HG03025 (cell line): ENCODE measurements around the gene DCPS.
"Not testable (repeated sequence)": the region's sequence is repeated elsewhere in the genome, so short reads cannot be mapped to it uniquely, and the experiment has no call there.

Source experiments
- ATAC-seq: cut with Tn5 transposase; IDR thresholded peaks from one replicate; pipeline ENCODE4 v1.9.1; 2021; ENCODE audit warnings: mild to moderate bottlenecking, moderate library complexity; ENCODE audit not compliant: unreplicated experiment, low FRiP score

The DCPS gene

DNA sequence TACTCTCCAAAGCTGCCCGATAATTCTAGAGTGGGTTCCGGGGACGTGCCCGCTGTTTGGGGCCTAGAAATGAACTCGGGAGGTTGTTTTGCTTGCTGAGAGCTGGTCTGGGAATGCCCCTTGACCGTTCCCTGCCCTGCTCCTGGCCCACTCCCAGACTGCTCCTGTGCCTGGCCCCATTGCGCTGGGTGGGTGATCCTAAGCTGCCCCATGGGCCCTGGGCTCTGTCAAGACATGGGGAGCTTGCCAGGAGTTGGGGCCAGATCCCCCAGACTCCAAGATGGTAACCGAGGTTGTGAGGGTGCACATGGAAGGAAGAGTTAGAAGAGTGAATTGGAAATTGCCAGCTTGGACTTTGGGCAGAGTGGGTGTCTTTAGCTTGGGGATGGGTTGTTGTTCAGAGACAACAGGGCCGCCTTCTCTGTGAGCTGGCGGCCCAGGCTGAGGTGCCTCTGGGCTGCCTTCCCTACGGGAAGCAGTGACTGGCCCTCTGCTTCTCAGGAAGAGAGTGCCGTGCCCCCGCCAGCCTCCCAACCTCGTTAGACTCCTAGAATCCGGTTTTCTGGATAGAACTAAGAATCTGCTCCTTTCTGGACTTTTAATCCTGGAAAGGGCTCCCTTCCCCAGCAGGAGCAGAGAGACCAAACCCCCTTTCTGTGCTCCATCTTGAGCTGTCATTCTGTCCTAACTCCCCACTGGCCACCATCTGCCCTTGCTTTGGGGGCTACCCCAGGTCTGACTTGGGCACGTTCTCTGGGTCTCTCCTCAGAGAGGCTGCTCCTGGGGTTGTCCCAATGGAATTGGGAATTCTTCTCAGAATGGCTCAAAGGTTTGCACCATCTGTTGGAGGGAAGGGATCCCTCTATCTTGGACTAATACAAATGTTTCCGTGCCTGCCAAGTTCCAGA is 53.4 kb downstream of the DCPS start:
- ATAC-seq = no peak

DNA sequence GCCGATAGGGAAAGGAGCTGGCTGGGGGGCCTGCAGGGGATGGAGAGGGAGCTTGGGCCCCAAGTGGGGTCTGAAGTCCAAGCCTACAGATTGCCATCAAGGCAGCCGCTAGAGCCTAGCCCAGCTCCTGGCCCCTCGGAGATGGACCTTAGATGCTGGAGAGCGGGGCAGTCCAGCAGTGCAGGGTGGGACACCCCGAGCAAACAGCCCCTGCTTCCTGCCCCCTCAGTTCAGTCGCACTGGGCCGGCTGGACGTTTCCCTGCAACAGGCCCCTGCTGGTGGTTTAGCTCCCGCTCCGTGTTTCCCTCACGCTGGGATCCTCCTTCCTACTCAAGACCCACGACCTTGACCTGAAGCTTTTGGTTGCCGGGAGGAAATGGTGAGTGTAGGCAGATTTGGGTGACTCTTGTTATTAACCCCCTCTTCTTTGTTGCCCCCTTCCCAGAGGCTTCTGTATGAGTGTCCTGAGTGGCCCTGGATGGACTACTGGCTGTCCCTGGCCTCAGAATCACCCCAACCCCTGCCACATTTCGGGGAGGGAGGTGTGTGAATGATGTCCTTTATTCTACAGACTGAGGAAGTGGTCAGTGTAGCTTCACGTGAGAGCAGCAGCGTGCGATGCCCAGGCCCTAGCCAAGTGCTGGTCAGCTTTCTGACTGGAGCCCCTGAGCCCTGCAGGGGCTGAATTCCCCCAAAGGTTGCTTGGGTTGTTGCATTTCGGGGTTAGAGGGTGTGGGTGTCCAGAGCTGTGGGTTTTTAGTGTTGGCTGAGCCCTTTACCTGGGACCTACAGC is 54.3 kb downstream of the DCPS start:
- no peak for ATAC-seq

DNA sequence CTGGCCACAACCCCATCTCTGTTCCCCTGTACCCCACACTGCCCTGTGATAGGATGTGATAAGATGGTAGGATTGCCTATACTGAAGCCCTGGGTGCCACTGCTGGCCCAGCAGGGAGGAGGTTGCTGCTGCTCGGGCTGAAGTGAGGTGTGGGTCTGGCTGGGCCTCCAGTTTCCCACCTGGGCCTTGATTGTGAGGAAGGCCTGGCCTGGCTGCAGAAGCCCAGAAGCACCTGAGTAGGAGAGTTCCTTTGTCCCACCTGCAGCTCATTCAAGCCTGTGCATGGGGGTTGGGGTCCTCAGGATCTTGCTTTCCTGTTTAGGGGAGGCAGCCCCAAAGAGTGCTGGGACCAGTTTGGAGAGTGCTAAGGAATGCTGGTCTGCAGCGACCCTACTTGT is 54.9 kb downstream of the DCPS start:
- ATAC-seq = no peak

DNA sequence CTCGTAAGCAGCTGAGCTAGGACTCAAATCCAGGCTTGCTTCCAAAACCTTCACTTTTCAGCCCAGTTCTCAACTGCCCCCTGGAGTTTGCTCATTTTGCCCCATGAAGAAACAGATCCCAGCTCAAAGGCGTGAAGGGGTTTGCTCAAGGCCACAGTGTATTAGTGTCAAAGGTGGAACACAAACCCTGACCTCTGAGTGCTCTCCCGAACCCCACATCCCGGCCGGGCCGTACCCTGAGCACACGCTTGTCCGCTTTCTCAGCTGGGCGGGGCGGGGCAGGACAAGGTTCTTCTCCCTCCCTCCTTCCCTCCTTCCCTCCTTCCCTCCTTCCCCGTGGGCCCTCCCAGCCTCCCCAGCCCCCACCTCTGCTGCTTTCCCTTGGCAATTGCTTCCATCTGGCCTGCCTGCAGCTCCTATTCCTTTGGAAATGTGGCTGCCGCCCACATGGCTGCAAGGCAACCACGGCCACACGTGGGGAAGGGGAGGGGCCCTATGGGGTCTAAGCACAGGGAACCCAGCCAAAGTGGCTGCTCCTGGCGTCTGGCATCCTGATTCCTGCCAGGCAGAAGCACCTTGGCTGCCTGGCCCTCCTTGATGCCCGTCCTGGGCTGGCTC is 55.7 kb downstream of the DCPS start:
- ATAC-seq = no peak

DNA sequence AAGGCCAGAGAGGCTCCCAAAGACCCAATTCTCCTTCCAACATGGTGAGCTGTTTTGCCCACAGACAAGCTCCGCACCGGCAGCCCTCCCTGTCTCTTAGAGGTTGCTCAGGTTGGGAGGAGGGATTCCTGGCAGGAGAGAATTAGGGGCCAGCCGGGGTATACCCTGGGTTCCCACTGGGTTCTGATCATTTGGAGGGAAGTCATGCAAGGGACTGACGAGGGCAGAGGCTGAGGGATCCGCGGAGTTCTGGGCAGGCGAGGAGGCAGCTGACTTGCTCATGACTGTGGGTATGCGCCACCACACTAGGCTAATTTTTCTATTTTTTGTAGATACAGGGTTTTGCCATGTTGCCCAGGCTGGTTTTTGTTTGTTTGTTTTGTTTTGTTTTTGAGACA is 56.2 kb downstream of the DCPS start:
- no peak for ATAC-seq

DNA sequence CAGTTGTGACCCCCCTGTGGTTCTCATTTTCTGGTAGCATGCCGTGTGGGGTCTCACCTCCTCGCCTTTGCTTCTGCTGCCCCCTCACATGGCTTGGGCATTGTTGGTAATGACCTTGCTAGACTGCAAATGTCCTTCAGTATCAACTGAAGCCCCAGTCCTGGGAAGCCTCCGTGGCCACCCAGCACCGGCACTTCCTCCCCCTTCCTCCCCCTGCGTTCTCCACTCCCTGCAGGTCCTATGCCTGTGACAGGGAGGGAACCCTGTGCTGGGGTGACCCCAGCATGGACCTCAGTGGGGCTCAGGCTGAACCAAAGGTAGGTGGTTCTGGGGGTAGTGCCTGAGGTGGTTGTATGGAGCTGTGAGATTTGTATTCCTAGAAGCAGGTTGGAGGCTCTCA is 57.5 kb downstream of the DCPS start:
- no peak for ATAC-seq

DNA sequence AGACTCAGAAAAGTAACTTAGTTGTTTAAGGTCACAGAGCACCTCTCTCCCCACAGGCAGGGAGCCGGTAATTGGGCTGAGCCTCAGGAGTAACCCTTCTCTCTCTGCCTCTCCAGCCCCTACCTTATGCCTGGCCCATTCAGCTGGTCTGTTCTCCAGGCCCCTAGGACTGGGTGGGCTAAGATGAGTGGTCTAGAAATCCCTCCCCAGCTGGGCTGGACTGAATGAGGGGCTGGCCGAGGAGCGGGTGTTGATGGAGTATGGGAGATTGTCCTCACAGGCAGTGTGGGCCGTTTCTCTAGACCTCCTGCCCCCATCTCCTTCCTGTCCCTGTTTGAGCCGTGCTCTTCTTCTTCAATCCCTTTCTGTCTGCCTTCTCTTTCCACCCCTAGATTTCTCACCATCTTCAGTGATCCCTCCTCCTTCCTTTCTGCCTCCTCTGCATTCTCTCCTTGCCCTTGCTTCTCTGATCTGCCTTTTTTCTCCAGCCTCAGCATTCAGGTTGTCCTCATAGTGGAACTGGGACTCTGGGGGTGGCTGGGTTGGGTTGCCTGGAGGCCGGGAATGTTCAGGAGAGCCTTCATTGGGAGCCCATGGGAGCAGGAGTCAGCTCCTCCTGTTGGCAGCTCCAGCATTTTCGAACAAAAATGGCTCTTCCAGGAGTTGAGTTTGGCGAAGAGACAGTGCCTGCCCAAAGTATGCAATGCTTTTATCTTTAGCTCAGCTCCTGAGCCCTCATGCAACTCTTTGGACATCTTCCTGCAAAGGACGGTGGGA is 59.2 kb downstream of the DCPS start:
- no peak for ATAC-seq

DNA sequence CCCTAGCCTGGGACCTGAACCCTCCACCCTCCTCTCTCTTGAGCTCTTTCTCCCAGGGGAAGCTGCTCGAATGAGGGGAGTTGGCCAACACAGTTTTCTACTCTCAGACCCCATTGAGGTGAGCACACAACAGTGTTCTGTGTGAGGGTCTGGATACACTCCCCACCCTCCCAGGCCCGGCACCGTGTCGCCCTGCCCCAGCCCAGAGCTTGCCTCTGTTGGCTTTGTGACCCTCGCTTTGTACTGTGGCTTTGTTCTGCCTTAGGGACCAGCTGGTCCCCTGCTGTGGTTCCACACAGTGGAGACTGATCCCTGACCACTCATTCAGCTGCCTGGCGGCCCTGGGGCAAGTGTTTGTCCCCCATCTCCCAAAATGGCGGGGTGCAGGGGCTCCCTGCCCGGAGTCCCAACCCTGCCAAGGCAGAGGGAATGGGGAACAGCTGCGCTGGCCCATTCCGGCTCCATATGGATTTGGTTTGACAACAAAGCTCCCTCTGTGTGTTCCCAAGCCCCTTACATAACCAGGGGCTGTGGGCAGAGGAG is 59.9 kb downstream of the DCPS start:
- no peak for ATAC-seq

DNA sequence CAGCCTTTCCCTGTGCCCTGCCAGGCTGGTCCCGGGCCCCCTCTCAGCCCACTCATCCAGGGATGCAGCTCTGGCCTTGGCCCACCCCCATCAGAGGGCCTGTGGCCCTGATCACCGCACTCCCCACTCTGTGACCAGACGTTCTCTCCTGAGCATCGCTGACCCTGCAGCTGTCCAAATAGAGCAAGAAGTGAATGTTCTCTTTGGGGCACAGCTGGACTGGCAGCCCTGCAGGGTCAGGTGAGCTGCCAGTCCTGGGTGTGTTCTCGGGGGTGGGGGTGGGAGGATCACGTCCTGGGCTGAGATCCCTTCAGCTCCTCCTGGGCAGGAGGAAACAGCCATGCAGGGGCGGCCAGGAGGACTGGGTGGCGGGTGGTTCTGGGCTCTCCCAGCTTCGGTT is 60.9 kb downstream of the DCPS start:
- not testable (repeated sequence) for ATAC-seq

DNA sequence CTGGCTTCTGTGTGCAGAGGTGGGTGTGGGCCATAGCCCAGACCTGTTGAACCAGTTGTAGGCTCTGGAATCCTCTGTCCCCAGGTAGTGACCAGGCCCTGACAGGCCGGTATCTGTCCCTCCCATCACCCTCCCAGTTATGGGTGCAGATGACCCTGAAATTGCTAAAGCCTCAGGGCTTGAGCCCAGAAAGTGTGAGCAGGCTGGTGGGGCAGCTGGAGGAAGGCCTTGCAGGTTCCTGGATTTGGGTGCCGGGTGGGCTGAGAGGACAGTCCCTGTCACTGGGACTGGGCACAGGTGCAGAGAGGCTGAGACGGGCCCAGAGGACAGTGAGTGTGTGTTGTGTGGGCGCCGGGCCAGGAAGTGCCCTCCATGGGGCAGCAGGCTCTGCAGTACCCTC is 61.6 kb downstream of the DCPS start:
- ATAC-seq = not testable (repeated sequence)

DNA sequence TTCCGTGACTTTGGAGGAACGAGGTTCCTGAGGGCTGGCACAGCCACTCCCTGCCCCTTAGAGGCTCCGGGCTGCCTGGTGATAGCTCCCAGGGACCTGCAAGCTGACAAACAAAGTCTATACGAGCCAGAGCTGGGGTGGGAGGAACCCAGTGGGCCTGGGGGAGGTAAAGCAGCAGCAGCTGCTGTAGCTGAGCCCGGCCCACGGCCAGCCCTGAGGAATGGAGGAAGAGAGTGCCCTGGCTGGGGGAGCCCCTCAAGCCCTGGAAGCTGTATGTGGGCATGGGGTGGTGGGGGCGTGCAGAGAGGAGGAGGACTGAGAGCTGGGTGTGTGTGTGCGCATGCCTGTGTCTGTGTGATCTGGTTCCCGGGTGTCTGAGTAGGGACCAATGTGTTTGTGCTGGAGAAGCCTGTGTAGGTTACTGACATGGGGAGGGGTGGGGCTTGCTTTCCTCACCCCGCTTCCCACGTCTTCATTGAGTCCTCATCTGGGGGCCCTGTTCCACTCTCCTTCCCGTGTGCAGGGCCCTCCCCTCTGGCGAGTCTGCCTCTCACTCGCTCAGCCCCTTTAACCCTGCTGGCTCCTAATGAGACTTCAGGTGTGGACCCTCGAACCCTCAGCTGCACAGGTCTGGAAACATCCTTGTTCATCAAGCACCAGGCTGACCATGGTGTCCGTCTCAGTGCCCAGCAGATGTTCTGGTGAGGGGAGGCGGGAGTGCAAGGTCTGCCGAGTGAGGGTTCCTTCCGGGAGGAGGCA is 62.4 kb downstream of the DCPS start:
- ATAC-seq = no peak

DNA sequence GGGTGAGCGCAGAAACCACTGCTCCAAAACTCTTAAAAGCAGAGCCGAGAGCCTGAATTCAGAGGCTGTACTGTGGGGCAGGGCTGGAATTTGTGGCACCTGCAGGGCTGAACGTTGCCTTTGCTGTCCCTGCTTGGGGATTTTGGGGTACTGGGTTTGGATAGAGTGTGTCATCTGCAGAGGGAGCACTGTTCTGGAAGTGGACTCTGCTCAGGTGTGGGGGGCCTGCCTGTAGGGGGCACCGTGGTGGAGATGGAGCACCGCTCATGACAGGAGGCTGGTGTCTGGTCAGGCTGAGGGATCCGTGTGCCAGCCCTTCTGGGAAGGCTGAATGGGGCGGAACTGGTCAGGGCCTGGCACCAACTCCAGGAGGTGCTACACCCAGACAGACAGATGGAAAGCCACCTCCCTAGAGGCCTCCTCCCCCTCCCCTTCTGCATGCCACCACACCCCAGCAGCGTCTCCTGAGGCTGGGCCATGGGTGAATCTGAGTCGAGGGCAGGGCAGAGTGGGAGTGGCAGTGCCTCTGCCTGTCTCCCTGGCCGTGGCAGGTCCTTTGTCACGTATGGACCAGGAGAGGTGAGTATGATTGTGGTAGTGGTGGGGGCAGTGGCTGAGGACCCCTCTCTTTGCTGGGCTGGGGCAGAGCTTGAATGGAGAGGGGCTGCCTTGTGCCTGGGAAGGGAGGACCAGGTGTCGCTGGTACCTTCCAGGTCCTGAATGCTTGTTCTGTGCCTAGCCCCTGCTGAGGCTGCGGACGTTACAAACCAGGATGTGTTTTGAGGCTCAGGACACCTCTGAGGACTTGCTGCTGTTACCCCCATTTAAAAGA is 63.2 kb downstream of the DCPS start:
- not testable (repeated sequence) for ATAC-seq

DNA sequence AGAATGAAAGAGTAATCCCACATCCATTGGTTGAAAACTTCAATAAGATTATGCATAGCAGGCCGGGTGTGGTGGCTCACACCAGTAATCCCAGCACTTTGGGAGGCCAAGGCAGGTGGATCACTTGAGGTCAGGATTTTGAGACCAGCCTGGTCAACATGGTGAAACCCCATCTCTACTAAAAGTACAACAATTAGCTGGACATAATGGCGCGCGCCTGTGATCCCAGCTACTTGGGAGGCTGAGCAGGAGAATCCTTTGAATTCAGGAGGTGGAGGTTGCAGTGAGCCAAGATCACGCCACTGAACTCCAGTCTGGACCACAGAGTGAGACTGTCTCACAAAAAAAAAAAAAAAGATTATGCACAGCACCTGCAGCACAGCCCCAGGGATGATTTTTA is 63.9 kb downstream of the DCPS start:
- ATAC-seq = not testable (repeated sequence)

DNA sequence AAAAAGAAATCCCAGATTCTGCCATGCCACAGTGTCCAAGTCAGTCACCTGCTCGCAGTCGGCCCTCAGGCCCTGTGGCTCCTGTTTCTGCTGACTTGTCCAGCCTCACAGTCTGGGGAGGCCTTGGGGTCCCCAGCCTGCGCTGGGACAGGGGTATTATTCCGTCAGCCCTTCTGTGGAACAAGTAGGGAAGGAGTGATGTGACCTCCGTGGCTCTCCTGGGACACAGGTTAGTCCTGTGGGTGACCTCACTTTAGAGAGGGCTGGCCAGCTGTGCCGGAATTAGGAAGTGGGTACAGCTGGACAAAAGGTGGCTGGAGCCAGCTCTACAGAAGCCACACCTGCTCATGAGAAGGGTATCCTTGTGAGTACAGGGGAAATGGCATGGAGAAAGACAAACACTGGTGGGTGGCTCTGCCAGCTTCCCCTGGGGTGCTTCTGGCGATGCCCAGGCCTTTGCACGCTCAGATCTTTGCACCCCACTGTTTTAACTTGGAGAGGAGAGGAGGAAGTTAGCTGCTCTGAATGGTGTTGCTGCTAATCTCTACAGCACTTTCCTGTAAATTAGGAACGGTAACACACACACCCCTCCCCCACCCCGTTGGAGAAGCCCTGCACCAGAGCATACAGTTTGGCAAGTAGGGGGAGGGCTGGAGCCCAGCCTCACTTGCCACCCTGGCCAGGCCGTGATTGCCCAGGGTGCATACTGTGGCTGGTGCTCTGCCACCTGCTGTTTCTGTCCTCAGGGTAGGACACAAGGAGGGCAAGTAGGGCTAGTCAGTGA is 64.7 kb downstream of the DCPS start:
- ATAC-seq = not testable (repeated sequence)

DNA sequence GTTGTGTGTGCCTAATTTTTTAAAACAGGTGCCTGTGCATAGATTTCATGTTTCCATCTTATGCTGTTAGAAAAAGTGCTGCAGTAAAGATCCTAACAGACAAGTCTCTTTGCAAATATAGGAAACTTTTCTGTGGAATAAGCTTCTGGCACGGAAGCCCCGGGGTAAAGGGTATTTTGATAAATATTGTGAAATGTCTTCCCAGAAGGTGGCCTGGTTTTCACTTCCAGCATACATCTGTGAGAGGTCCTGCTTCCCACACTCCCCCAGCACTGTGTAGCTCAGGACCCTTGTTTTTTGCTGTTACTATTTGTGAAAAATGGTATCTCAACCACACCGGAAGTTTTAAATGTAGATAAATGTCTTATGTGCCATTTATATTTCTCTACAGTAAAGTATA is 66.2 kb downstream of the DCPS start:
- ATAC-seq = no peak

DNA sequence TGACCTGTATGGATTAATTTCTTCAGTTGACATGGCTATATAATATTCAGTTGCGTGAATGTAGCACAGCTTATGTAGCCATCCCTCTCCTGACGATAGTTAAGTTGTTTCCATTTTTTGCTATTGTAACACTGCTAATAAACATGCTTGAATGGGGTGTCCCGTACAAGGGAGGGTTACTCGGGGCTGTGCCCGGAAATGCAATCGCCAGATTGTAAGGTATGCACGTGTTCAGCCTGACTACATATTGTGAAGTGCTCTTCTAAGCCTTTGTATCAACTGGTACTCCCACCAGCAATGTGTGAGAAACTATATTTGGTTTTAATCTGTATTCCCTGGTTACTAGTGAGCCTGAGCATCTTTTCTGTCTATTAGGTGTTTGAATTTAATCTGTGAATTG is 67.7 kb downstream of the DCPS start:
- no peak for ATAC-seq

DNA sequence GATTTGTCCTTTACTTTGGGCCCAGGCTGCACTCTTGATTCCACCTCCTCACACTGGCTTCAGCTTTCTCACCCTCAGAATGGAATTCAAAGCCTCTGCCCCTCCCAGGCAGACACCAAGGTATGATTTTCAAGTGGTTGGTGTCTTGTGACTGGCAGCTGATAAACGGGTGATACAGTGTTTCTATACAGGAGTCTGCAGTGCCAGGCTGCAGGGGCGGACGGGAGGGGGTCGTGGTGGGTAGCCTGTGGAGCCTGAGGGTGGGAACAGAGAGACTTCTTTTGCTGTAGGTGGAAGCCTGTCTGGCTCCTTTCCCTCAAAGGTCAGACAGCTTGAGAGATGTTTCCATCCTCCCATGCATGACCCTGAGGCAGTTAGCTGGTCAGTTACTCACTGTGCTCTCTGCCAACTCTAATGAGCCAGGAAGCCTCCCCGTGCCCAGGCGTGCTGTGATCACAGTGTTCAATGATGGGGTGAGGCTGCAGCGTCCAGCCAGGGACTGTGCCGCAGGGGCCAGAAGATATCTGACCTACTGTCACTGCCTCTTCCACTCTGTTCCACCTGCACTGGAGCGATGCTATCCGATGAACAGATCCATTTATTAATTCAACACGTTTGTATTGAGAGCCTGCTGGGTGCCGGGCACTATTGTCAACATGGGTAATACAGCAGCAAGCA is 69.7 kb downstream of the DCPS start:
- ATAC-seq = not testable (repeated sequence)
